Measurements from ENCODE around the gene FASN. TPM values are rescaled to one million over a fixed set of nuclear protein-coding genes. Genes with fewer than 3 reads are reported as not detected.

Gene FASN
- polyA plus RNA-seq, 1 experiment: 11.3 TPM

GRCh38 chr17:82056729-82057621 is 41.1 kb downstream of the FASN start:
- Histone ChIP-seq H3K27me3 (ENCODE audit: control insufficient read depth, insufficient read depth, low read length) (no peaks in the 10 kb centered on the region), H3K4me3 (ENCODE audit: low read depth, low read length) (no peak overlapping the region), H3K36me3 (ENCODE audit: control insufficient read depth, insufficient read depth, low read length) (peaks cover 60% of the 10 kb centered on the region)
- ChIA-PET CTCF (interaction anchor here (1.0 to 1.4 kb wide), 2 partner anchors 26 to 97 kb away, joined by 3 to 5 read pairs; no protein-coding TSS in a partner anchor), POLR2A (no interaction called here)
- no peak for DNase-seq (ENCODE audit: low read depth)
- no peak for TF ChIP-seq CTCF (IDR thresholded peaks at IDR 0.05; ENCODE audit: insufficient read depth, low read depth, low read length)

- CTCF ChIA-PET: interaction anchor here (1.0 kb wide), 1 partner anchor 26 kb away, joined by 3 read pairs; no protein-coding TSS in a partner anchor
- Histone ChIP-seq H3K36me3 (ENCODE audit: control insufficient read depth, insufficient read depth, low read length) (peaks cover 54% of the 10 kb centered on the region), H3K4me3 (ENCODE audit: low read depth, low read length) (no peak overlapping the region), H3K27me3 (ENCODE audit: control insufficient read depth, insufficient read depth, low read length) (no peaks in the 10 kb centered on the region)
- no peak for TF ChIP-seq CTCF (IDR thresholded peaks at IDR 0.05; ENCODE audit: insufficient read depth, low read depth, low read length)
- DNase-seq (ENCODE audit: low read depth): no peak
- POLR2A ChIA-PET: interaction anchor here (0.5 kb wide), 1 partner anchor 126 kb away, joined by 5 read pairs; no protein-coding TSS in a partner anchor
Measured at GRCh38 chr17:82055965-82056728, 41.9 kb downstream of the FASN start.

- Histone ChIP-seq H3K4me3 (ENCODE audit: low read depth, low read length) (no peak overlapping the region), H3K36me3 (ENCODE audit: control insufficient read depth, insufficient read depth, low read length) (peaks cover 47% of the 10 kb centered on the region), H3K27me3 (ENCODE audit: control insufficient read depth, insufficient read depth, low read length) (no peaks in the 10 kb centered on the region)
- CTCF ChIA-PET: interaction anchor here (1.6 kb wide), 1 partner anchor 24 kb away, joined by 5 read pairs; the partner anchor contains the start of gene RAC3
- POLR2A ChIA-PET: no interaction called here
- TF ChIP-seq CTCF (IDR thresholded peaks at IDR 0.05; ENCODE audit: insufficient read depth, low read depth, low read length): no peak
- no peak for DNase-seq (ENCODE audit: low read depth)
Measured at GRCh38 chr17:82055023-82055964, 42.7 kb downstream of the FASN start.

- TF ChIP-seq CTCF (IDR thresholded peaks at IDR 0.05; ENCODE audit: insufficient read depth, low read depth, low read length): no peak
- no peaks in the 10 kb centered on the region for H3K27me3 ChIP-seq (ENCODE audit: control insufficient read depth, insufficient read depth, low read length)
- no peak for DNase-seq (ENCODE audit: low read depth)
- peaks cover 47% of the 10 kb centered on the region for H3K36me3 ChIP-seq (ENCODE audit: control insufficient read depth, insufficient read depth, low read length)
- ChIA-PET POLR2A (no interaction called here), CTCF (interaction anchor here (1.6 kb wide), 1 partner anchor 23 kb away, joined by 5 read pairs; the partner anchor contains the start of gene RAC3)
- H3K4me3 ChIP-seq (ENCODE audit: low read depth, low read length): no peak overlapping the region
Measured at GRCh38 chr17:82054351-82055022, 43.5 kb downstream of the FASN start.
